ENCODE results near the gene RPRD1B. TPM values are rescaled to one million over a fixed set of nuclear protein-coding genes. Genes with fewer than 3 reads are reported as not detected.

Gene RPRD1B
- total and polyA plus RNA-seq, 2 experiments from 2014 or later, result 7.3 to 24.3 TPM

DNA sequence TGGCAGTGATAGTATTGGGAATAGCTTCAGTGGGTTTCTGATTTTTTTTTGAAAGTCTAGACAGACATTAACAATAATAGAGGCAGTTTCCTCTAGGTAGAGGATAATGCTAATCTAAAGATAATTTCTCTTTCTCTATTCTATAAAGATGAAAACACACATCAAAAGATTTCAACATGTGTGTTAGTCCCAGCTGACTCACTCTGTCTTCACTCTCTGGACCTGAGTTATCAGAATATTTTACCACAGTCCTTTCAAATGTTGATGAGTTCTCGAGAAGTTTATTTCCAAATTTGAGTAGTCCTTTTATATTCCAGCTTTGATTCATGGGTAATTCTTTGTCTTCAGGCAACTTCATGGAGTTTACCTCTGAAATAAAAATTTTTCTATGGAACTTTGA is 17.1 kb downstream of the RPRD1B start:
- no peak overlapping the region for H3K4me3 Mint-ChIP-seq
- H3K4me3 ChIP-seq, result no peak overlapping the region
- peaks cover 24% of the 10 kb centered on the region for H3K4me1 Mint-ChIP-seq
- peaks cover 3% of the 10 kb centered on the region for H3K27me3 Mint-ChIP-seq (ENCODE audit: insufficient read depth, low read depth, poor library complexity)
- H2AFZ ChIP-seq, result no peak overlapping the region
- no peaks in the 10 kb centered on the region for H3K9me2 ChIP-seq (ENCODE audit: insufficient read depth)
- peaks cover 7% of the 10 kb centered on the region; the same call in 1 of the 2 replicates for H3K36me3 ChIP-seq (ENCODE audit: insufficient read depth)
- peak overlapping the region; percentile 41 for H3K27ac Mint-ChIP-seq
- H3K4me2 ChIP-seq, result no peak overlapping the region
- H3F3A ChIP-seq (replicated peaks; ENCODE audit: low read depth), result no peaks in the 10 kb centered on the region
- H3K27me3 ChIP-seq (ENCODE audit: insufficient read depth), result no peaks in the 10 kb centered on the region
- H3K9me3 Mint-ChIP-seq, result no peaks in the 10 kb centered on the region
- H3K79me2 ChIP-seq (replicated peaks; ENCODE audit: insufficient read depth), result peaks cover 96% of the 10 kb centered on the region
- H3K36me3 Mint-ChIP-seq (ENCODE audit: low read depth), result peaks cover 17% of the 10 kb centered on the region; the same call in 2 of the 3 replicates
- peaks cover 16% of the 10 kb centered on the region for H4K20me1 ChIP-seq (replicated peaks; ENCODE audit: insufficient read depth)
- TF ChIP-seq ZNF331 (CRISPR knock-in tag; IDR thresholded peaks at IDR 0.05; ENCODE audit: low read depth) (no peak), STAT1 (IDR thresholded peaks at IDR 0.05; ENCODE audit: unreplicated experiment) (no peak), JUNB (IDR thresholded peaks at IDR 0.05; ENCODE audit: unreplicated experiment) (no peak), EZH2 (IDR thresholded peaks at IDR 0.05; ENCODE audit: low read depth, unreplicated experiment) (no peak), EZH2phosphoT487 (IDR thresholded peaks at IDR 0.05; ENCODE audit: unreplicated experiment) (no peak), CREB1 (CRISPR knock-in tag; IDR thresholded peaks at IDR 0.05; ENCODE audit: low read depth) (no peak), POLR2AphosphoS5 (IDR thresholded peaks at IDR 0.05; ENCODE audit: low read depth) (no peak), NANOG (IDR thresholded peaks at IDR 0.05; ENCODE audit: borderline replicate concordance) (no peak), ZNF114 (CRISPR knock-in tag; IDR thresholded peaks at IDR 0.05) (no peak)
- TF ChIP-seq, protein P1, sequence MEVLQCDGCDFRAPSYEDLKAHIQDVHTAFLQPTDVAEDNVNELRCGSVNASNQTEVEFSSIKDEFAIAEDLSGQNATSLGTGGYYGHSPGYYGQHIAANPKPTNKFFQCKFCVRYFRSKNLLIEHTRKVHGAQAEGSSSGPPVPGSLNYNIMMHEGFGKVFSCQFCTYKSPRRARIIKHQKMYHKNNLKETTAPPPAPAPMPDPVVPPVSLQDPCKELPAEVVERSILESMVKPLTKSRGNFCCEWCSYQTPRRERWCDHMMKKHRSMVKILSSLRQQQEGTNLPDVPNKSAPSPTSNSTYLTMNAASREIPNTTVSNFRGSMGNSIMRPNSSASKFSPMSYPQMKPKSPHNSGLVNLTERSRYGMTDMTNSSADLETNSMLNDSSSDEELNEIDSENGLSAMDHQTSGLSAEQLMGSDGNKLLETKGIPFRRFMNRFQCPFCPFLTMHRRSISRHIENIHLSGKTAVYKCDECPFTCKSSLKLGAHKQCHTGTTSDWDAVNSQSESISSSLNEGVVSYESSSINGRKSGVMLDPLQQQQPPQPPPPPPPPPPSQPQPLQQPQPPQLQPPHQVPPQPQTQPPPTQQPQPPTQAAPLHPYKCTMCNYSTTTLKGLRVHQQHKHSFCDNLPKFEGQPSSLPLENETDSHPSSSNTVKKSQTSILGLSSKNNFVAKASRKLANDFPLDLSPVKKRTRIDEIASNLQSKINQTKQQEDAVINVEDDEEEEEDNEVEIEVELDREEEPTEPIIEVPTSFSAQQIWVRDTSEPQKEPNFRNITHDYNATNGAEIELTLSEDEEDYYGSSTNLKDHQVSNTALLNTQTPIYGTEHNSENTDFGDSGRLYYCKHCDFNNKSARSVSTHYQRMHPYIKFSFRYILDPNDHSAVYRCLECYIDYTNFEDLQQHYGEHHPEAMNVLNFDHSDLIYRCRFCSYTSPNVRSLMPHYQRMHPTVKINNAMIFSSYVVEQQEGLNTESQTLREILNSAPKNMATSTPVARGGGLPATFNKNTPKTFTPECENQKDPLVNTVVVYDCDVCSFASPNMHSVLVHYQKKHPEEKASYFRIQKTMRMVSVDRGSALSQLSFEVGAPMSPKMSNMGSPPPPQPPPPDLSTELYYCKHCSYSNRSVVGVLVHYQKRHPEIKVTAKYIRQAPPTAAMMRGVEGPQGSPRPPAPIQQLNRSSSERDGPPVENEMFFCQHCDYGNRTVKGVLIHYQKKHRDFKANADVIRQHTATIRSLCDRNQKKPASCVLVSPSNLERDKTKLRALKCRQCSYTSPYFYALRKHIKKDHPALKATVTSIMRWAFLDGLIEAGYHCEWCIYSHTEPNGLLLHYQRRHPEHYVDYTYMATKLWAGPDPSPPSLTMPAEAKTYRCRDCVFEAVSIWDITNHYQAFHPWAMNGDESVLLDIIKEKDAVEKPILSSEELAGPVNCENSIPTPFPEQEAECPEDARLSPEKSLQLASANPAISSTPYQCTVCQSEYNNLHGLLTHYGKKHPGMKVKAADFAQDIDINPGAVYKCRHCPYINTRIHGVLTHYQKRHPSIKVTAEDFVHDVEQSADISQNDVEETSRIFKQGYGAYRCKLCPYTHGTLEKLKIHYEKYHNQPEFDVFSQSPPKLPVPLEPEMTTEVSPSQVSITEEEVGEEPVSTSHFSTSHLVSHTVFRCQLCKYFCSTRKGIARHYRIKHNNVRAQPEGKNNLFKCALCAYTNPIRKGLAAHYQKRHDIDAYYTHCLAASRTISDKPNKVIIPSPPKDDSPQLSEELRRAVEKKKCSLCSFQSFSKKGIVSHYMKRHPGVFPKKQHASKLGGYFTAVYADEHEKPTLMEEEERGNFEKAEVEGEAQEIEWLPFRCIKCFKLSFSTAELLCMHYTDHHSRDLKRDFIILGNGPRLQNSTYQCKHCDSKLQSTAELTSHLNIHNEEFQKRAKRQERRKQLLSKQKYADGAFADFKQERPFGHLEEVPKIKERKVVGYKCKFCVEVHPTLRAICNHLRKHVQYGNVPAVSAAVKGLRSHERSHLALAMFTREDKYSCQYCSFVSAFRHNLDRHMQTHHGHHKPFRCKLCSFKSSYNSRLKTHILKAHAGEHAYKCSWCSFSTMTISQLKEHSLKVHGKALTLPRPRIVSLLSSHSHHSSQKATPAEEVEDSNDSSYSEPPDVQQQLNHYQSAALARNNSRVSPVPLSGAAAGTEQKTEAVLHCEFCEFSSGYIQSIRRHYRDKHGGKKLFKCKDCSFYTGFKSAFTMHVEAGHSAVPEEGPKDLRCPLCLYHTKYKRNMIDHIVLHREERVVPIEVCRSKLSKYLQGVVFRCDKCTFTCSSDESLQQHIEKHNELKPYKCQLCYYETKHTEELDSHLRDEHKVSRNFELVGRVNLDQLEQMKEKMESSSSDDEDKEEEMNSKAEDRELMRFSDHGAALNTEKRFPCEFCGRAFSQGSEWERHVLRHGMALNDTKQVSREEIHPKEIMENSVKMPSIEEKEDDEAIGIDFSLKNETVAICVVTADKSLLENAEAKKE (CRISPR knock-in tag; IDR thresholded peaks at IDR 0.05), result no peak
- TF ChIP-seq, protein P2, sequence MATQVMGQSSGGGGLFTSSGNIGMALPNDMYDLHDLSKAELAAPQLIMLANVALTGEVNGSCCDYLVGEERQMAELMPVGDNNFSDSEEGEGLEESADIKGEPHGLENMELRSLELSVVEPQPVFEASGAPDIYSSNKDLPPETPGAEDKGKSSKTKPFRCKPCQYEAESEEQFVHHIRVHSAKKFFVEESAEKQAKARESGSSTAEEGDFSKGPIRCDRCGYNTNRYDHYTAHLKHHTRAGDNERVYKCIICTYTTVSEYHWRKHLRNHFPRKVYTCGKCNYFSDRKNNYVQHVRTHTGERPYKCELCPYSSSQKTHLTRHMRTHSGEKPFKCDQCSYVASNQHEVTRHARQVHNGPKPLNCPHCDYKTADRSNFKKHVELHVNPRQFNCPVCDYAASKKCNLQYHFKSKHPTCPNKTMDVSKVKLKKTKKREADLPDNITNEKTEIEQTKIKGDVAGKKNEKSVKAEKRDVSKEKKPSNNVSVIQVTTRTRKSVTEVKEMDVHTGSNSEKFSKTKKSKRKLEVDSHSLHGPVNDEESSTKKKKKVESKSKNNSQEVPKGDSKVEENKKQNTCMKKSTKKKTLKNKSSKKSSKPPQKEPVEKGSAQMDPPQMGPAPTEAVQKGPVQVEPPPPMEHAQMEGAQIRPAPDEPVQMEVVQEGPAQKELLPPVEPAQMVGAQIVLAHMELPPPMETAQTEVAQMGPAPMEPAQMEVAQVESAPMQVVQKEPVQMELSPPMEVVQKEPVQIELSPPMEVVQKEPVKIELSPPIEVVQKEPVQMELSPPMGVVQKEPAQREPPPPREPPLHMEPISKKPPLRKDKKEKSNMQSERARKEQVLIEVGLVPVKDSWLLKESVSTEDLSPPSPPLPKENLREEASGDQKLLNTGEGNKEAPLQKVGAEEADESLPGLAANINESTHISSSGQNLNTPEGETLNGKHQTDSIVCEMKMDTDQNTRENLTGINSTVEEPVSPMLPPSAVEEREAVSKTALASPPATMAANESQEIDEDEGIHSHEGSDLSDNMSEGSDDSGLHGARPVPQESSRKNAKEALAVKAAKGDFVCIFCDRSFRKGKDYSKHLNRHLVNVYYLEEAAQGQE (IDR thresholded peaks at IDR 0.05; ENCODE audit: unreplicated experiment), result no peak
- TF ChIP-seq, protein P3, sequence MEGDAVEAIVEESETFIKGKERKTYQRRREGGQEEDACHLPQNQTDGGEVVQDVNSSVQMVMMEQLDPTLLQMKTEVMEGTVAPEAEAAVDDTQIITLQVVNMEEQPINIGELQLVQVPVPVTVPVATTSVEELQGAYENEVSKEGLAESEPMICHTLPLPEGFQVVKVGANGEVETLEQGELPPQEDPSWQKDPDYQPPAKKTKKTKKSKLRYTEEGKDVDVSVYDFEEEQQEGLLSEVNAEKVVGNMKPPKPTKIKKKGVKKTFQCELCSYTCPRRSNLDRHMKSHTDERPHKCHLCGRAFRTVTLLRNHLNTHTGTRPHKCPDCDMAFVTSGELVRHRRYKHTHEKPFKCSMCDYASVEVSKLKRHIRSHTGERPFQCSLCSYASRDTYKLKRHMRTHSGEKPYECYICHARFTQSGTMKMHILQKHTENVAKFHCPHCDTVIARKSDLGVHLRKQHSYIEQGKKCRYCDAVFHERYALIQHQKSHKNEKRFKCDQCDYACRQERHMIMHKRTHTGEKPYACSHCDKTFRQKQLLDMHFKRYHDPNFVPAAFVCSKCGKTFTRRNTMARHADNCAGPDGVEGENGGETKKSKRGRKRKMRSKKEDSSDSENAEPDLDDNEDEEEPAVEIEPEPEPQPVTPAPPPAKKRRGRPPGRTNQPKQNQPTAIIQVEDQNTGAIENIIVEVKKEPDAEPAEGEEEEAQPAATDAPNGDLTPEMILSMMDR (conservative IDR thresholded peaks at IDR 0.05; ENCODE audit: low read depth in 2 of 2), result no peak
- TF ChIP-seq, protein P4, sequence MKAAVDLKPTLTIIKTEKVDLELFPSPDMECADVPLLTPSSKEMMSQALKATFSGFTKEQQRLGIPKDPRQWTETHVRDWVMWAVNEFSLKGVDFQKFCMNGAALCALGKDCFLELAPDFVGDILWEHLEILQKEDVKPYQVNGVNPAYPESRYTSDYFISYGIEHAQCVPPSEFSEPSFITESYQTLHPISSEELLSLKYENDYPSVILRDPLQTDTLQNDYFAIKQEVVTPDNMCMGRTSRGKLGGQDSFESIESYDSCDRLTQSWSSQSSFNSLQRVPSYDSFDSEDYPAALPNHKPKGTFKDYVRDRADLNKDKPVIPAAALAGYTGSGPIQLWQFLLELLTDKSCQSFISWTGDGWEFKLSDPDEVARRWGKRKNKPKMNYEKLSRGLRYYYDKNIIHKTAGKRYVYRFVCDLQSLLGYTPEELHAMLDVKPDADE (IDR thresholded peaks at IDR 0.05), result no peak
- ATAC-seq, result no peak
- H3K27ac ChIP-seq (ENCODE audit: low read depth), result 0 out of 2 replicates have a peak overlapping the region, but pooled peaks have one; percentile 4
- peaks cover 13% of the 10 kb centered on the region for H3K4me1 ChIP-seq (ENCODE audit: insufficient read depth)
- DNase-seq (ENCODE audit: low spot score), result no peak
